CD4-positive, alpha-beta T cell treated with Interleukin-6 at 100 ng/mL for 8 hours (primary cell): Measurements from ENCODE around the gene MGAT4A.

Source experiments
- DNase-seq: peaks from one replicate; pipeline ENCODE4 v3.0.0-alpha.2; 2020; ENCODE audit warnings: mixed read lengths, low spot score

MGAT4A gene

DNA sequence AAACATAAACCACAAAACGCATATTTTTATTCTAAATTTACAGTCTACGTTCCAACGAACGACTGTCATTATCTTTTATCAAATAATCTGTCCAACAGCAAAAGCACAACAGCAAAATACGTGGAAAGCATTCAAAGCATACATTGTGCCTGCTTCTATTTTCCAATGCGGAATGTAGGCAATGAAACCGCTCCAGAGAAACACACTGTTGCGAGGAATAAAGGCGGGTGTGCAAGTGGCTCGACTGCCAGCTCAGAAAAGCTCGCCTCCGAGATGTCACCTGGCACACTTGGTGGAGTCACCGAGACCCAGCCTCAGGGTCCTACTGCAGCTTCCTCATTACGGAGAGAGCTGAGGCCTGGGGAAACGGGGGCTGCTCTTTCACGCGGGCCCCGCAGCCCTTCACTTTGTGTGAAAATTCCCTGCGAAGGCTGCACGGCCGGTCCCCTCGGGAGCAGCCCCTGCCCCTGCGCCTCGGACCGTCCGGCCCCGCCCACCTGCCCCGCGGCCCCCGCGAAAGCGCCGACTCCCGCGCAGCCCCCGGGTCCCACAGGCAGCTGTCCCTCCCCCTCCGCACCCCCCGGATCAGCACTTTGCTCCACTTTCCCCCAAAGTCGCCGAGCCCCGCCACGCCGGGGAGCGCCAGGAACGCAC, 752 bp downstream of the MGAT4A start:
- peak; percentile 67 for DNase-seq

- no peak for DNase-seq
Observed at GRCh38 chr2:98729652-98730051, 1.3 kb downstream of the MGAT4A start.

- peak; percentile 57 for DNase-seq
Observed at GRCh38 chr2:98728088-98728718, 2.7 kb downstream of the MGAT4A start.

DNA sequence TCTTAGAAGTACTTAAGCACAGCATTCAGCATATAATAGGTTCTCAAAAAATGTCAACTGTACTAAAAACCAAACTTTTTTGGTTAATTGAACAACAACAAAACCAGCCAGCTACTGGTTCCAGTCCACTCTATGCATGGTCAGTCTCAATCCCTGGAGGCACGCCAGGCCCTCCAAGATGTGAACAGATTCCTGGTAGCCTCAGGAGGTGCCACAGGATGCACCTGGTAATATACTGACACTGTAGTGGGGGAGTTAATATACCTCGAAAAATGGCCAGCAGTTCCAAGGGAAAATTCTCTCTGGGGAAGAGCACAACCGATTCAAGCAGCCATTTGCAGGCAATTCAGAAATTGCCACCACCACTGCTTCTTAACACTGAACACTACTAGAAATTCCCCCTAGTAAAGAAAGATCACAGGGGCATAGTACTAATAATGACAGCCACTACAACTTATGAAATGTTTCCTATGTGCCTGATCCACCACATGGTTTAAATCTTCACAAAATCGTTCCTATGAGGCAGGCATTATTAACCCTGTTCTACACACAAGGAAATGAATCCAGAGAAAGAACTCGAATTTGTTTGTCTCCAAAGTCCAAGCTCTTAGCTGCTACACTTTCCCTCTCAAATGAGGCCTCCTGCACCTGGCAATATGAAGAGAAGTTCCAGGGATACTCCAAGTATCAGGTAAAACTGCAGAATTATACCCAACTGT, 3.4 kb downstream of the MGAT4A start:
- DNase-seq: no peak

GRCh38 chr2:98726735-98727368, 4.1 kb downstream of the MGAT4A start:
- DNase-seq: no peak

GRCh38 chr2:98726205-98726604, 4.7 kb downstream of the MGAT4A start:
- DNase-seq: no peak

DNA sequence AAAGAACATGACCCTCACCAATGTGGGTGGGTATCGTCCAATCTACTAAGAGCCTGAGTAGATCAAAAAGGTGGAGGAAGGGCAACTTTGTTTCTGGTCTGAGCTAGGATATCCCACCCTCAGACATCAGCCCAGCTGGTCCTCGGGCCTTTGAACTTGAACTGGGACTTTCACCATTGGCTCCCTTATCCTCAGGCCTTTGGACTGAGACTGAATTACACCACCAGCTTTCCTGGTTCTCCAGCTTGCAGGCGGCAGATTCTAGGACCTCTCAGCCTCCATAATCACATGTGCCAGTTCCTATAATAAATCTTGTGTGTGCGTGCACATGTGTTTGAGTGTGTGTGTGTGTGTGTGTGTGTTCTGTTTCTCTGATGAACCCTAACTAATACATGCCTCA, 10.6 kb downstream of the MGAT4A start:
- DNase-seq: no peak

- no peak for DNase-seq
Observed at GRCh38 chr2:98717621-98718020, 13.3 kb downstream of the MGAT4A start.

- no peak for DNase-seq
Observed at GRCh38 chr2:98716786-98717185, 14.1 kb downstream of the MGAT4A start.

DNA sequence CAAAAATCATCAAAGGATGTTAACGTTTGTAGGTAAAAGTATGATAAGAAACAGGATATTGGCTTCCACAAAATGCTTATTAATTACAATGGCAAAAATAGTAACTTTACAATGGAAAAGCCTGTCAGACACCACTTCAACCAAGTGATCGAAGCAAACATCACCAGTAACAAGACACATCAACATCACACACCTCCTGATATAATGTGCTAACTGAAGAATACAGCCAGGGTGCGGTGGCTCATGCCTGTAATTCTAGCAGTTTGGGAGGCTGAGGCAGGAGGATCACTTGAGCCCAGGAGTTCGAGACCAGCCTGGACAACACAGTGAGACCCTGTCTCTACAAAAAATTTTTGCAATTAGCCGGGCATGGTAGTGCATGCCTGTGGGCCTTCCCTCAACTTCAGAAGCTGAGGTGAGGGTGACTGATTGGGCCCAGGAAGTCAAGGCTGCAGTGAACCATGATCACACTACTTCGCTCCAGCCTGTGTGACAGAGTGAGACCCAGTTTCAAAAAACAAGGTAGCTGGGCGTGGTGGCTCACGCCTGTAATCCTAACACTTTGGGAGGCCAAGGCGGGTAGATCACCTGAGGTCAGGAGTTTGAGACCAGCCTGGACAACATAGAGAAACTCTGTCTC, 15.0 kb downstream of the MGAT4A start:
- DNase-seq: peak; percentile 29

- no peak for DNase-seq
Observed at GRCh38 chr2:98713332-98714015, 17.5 kb downstream of the MGAT4A start.

GRCh38 chr2:98712145-98712544, 18.8 kb downstream of the MGAT4A start:
- no peak for DNase-seq

GRCh38 chr2:98711506-98711905, 19.4 kb downstream of the MGAT4A start:
- no peak for DNase-seq

GRCh38 chr2:98710734-98711133, 20.2 kb downstream of the MGAT4A start:
- DNase-seq: no peak

- no peak for DNase-seq
Observed at GRCh38 chr2:98709535-98709934, 21.4 kb downstream of the MGAT4A start.

GRCh38 chr2:98708396-98709186, 22.3 kb downstream of the MGAT4A start:
- DNase-seq: no peak

- DNase-seq: no peak
Observed at GRCh38 chr2:98706591-98706990, 24.3 kb downstream of the MGAT4A start.

- no peak for DNase-seq
Observed at GRCh38 chr2:98705333-98705617, 25.7 kb downstream of the MGAT4A start.

DNA sequence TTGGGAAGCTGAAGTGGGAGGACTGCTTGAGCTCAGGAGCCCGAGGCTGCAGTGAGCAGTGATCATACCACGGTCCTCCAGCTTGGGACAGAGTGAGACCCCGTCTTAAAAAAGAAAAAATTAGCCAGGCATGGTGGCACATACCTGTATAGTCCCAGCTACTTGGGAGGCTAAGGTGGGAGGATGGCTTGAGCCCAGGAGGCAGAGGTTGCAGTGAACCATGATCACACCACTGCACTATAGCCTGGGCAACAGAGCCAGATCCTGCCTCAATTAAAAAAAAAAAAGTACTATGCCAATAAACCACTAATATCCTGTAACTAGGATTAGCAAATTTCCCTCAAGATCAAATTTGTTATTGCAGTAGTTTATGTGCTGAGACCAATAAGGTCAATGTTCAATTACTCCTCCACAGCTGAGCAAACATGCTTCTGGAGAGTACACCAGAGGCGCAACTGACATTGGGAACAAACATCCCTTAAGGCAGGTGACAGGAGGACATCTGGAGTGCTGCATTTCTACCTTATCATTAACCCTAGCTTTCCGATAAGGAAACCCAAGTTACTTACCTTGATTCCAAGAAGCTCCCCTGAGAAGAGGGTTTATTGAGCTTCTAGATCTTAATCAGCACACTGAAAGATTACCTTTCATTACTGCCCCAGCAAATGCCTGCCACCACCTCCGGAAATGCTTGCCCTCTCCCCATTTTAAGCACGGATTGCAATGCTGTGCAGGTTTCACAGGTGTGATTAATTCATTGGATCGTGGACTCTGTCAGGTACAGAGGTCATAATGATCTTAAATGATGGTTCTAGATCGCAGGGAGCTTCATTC, 26.2 kb downstream of the MGAT4A start:
- DNase-seq: no peak

DNA sequence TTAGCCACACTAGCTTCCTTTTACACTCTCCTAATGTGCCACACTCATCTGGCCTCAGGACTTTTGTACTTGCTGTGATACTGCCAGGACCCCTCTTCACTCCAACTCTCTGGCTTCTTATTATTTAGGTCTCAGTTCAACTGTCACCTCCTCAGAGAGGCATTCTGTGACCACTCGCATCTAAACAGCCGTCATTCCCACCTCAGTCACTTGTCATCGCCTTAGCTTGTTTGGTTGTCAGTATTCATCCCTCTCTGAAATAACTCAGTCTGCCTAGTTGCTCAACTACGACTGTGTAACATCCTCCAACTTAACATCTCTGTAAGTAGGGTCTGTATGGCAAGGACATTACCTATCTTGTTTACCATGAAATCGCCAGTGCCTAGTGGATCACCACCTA, 27.2 kb downstream of the MGAT4A start:
- DNase-seq: no peak
